Mesenteric fat pad (tissue), 1 donor: ENCODE results near the gene ANKLE2. TPM values are rescaled to one million over a fixed set of nuclear protein-coding genes. Genes with fewer than 3 reads are reported as not detected.

Source experiments
- DNase-seq: peaks from one replicate; pipeline ENCODE4 v3.0.0-alpha.2; 2020; ENCODE audit warnings: low spot score
- total RNA-seq: library from RNA; stranded (reverse); fragmentation: NEBNext Ultra II Directional; extraction: Animal tissue kit (Norgen Biotek cat#: 25700); gene quantifications from one replicate; pipeline ENCODE4 v1.2.1, GENCODE V29; 2021
- donor health status: DM: yes; HTN: yes; CAD: no.

ANKLE2 gene
- total RNA-seq, 1 donor from 2014 or later, result 79.9 TPM

- DNase-seq, result no peak
Measured at GRCh38 chr12:132747395-132747794, 14.2 kb downstream of the ANKLE2 start.

DNA sequence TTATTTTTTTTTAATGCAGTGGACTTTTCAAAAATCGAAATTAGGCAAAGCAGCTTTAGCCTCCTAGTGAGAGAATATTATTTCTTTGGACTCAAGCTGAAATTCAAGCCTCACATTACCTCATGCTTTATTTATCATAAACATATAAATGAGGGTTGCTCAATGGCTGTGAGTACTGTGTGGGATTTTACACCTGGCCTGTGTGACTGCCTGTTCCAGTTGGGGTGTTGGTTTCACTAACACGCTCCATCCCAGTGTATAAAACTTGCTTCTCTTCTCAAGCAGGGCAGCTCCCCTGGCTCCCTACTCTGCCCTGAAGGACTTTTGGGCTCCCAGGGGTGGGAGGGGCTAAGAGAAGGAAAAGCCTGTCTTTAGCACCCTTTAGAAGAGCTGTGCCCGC, 15.0 kb downstream of the ANKLE2 start:
- no peak for DNase-seq

GRCh38 chr12:132743831-132744230, 17.8 kb downstream of the ANKLE2 start:
- no peak for DNase-seq

- DNase-seq, result no peak
Measured at GRCh38 chr12:132741620-132742019, 20.0 kb downstream of the ANKLE2 start.

- DNase-seq, result no peak
Measured at GRCh38 chr12:132740652-132741051, 21.0 kb downstream of the ANKLE2 start.

DNA sequence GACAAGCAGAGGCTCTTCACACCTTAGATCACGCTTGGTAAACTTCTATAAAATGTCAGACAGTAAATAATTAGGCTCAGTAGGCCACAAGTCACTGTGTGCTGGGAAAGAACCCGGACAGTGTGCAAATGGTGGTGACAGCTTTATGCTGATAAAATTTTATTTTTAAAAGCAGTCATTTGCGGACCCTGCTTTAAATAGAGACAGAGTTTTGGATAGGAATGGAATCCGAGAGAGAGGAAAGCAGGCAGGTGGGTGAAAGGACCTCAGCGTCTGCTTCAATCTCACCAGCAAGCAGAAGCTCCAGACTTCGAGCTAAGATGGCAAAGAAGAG, 21.4 kb downstream of the ANKLE2 start:
- no peak for DNase-seq

DNA sequence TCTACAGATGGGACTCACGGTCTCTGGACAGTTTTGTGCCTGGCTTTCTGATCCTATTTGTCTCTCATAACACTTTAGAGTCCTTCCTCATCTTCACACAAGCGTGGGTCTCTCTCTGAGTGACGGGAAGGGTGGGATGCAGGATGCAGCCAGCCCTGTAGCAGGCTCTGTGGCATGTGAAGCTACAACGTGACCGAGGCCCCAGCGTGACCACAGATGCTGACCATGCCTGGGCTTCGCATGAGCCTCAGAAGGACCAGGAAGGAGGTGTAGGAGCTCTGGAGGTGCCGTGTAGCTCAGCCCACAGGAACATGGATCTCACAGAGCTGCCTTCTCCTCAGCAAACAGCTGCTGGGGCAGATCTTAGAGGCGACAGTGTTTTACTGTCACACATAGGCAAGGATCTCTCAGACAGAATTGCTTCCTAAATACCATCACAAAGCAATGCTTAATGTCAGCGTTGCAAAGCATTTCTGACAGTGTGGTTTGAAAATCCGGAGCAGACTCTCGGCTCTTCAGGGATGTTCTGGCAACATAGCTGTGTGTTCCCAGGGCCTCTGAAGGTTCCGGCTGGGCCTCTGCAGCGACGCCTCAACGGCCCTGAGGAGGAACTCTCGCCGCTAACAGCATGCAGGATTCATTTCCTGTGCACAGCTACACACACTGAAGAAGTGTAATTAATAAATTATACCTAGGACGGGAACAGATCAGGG, 21.9 kb downstream of the ANKLE2 start:
- DNase-seq, result no peak

- DNase-seq, result no peak
Measured at GRCh38 chr12:132736913-132737312, 24.7 kb downstream of the ANKLE2 start.

GRCh38 chr12:132736378-132736777, 25.3 kb downstream of the ANKLE2 start:
- no peak for DNase-seq

DNA sequence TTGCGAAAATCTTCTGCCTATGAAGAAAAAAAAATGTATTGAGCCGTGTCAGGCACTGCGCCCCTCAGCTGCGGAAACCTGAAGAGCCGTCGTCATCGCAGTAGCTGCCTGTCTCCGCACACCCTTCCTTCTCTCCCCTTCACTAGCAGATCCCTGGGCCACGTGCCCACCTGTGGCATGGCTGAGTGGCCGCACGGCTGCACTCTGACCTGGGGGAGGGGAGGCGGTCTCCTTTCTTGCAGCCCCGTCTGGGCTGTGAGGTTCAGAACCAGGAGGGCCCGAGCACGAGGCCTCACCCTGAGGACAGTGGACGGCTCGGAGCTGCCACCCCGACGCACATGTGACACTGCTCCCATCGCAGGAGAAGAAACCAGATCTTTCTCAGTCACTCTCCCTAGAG, 26.1 kb downstream of the ANKLE2 start:
- no peak for DNase-seq

DNA sequence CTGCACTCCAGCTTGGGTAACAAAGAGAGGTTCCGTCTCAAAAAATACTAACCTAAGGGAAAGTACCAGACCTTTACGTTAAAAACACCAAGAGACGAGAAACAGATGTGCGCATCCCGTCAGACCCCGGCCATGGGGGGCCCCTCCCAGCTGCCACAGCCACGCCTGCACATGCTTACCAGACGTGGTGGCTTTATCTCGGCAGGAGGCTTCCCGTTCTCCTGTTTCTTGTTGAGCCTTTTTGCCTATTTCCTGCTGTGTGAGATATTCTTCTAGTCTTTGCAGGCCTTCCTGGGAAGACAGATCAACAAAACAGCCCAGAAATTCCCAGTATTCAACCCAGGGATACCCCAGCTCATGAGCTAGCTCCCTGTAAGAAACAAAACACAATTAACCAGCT, 27.4 kb downstream of the ANKLE2 start:
- DNase-seq, result no peak

- DNase-seq, result no peak
Measured at GRCh38 chr12:132731574-132731973, 30.1 kb downstream of the ANKLE2 start.

DNA sequence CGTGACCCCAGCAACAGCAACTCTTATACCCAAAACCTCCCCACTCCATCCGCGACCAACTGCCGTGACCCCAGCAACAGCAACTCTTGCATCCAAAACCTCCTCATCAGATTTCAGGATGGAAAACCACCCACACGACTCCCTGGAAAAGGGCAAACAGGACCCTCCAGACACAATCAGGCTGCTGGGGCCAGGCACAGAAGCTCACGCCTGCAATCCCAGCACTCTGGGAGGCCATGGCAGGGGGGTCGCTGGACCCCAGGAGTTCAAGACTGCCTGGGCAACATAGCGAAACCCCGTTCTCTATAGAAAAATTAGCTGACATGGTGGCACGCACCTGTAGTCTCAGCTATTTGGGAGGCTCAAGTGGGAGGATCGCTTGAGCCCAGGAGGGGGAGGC, 31.3 kb downstream of the ANKLE2 start:
- DNase-seq, result no peak

DNA sequence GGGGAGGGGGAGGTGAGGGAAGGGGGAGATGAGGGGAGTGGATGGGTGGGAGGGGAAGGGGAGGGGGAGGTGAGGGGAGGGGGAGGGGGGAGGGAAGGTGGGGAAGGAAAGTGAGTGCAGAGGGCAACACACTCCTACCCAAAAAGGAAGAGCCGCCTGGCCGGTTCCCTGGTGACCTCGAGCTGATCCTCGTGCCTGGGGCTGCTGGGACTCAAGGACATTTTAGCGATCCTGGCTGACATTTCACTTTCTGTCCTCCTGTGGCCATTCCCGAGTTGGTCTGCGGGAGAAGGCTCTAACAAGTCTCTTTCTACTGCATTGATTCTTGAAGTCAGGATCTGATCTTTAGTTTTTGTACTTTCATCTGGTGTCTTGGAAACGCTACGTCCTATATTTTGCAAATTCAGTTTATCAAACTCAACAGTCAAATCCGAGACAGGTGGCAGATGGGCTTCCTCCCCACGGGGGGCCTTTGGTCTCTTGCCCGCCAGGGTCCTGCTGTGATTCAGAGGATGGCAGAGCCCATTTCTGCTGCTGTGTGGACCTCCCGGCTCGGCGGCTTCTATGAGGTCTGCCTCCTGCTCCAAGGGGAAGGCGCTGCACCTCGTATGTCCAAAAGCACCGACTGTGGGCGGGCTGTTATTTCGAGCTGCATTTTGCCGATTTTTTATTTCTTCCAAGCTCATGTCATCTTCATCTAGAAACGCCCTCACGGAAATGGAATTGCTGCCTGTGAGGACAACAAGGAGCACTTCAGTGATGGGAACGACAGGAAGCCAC, 31.9 kb downstream of the ANKLE2 start:
- no peak for DNase-seq

GRCh38 chr12:132728502-132728901, 33.1 kb downstream of the ANKLE2 start:
- no peak for DNase-seq

- DNase-seq, result no peak
Measured at GRCh38 chr12:132727091-132727794, 34.4 kb downstream of the ANKLE2 start.

DNA sequence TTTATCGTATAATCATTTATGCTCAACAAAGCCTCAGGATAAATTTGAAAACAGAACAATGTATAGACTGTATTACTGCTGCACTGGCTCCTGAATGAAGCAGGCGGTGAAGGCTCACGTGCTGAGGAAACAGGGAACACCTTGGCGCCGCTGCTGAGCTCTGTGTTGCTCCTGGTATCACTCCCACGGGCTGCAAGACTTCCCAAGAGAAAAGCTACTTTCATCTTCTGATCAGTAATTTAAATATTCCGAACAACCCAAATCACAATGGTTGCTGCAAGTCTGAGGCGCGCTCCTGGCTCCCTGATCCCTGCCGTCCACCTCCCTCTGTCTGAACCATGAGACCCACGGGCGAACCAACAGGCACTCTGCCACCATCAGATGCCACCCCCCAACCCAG, 35.2 kb downstream of the ANKLE2 start:
- no peak for DNase-seq

DNA sequence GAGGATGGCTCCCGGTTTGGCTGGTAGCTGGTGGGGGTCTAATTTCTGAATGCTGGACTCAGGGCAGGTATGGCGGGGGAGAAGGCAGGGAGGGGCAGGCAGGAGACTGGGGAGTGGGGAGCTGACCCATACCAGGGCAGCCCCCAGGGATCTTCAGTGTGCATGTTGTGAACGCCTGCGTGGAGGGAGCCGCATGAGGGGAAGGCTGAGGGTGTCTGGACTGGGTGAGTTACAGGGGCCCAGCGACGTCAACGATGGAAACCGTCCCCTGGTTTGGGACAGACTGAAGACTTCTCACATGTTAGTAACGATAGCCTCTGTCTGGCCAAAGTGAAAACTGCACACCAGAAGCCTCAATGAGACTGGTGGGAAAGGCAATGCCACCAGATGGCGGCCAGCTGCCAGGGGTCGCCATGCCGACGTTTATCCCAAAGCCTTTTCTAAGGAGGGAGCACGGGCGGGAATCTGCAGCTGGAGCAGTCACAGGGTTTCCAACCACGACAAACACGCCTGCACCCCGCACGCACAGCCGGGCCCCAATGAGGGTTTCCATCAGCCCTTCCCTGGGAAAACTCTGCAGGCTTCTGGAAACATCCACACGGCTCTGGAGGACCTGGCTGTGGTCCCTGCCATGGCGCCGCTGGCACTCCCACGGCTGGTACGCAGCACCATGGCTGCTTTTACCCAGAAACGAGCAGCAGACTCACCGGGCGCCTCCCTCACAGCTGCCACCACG, 37.0 kb downstream of the ANKLE2 start:
- no peak for DNase-seq

- DNase-seq, result no peak
Measured at GRCh38 chr12:132723764-132724140, 37.9 kb downstream of the ANKLE2 start.

DNA sequence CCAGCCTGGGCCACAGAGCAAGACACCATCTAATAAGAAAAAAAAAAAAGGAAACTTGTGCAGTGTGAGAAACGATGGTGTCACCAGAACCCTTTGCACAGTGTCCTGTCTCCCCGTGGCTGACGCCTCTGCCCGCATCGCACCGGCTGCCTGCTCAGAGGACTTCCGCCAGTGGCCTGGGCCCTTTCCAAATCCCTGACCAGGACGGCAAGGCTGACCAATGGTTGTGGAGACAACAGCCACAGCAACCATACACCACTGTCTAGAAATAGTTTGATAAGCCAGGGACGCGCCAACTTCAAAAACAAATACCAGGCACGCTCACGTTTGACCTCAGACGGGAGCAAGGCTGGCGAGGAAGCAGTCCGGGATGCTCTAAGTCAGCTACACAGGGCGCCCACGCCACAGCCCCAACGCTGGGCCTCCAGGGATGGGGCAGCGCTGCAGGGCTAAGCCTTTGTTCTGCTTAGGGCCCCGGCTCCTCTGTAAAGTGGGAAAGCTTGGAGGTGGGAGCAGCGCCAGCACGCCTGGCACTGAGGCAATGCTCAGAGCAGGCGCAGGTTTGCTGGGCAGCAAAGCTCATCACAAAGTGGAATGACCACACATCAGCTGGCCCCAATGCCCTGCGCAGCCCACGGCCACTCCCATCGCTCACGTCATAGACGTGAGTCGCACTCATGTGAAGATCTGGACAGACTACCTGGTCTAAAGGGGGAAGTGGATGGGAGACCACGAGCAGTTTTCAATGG, 38.4 kb downstream of the ANKLE2 start:
- DNase-seq, result no peak
